SK-N-SH treated with all-trans-retinoic acid at 6 μM for 48 hours (cell line): ENCODE results near the gene TSPAN1.

Experiments used
- BACH2 ChIP-seq: fragments of 250-450 bp; sonication (Bioruptor Pico); IDR thresholded peaks from 2 replicates; pipeline ENCODE4 v1.9.0; 2021; ENCODE audit warnings: mild to moderate bottlenecking, borderline replicate concordance
- CSDC2 ChIP-seq: fragments of 250-450 bp; sonication (Bioruptor Pico); IDR thresholded peaks from 2 replicates; pipeline ENCODE4 v1.5.0; 2020; ENCODE audit warnings: mild to moderate bottlenecking, moderate library complexity
- GLIS3 ChIP-seq: fragments of 250-450 bp; sonication (Bioruptor Pico); IDR thresholded peaks from 2 replicates; pipeline ENCODE4 v1.5.0; 2020; ENCODE audit warnings: mild to moderate bottlenecking, moderate library complexity
- OSR1 ChIP-seq: fragments of 250-450 bp; sonication (Bioruptor Pico); IDR thresholded peaks from 2 replicates; pipeline ENCODE4 v1.8.0; 2022; ENCODE audit warnings: moderate library complexity, mild to moderate bottlenecking, inconsistent platforms
- PPARA ChIP-seq: fragments of 250-450 bp; sonication (Bioruptor Pico); IDR thresholded peaks from 2 replicates; pipeline ENCODE4 v1.5.0; 2020; ENCODE audit warnings: mild to moderate bottlenecking, borderline replicate concordance
- RARB ChIP-seq: fragments of 250-450 bp; sonication (Bioruptor Pico); IDR thresholded peaks from 2 replicates; pipeline ENCODE4 v1.8.0; 2021; ENCODE audit warnings: mild to moderate bottlenecking, moderate library complexity
- SNAI2 ChIP-seq: fragments of 250-450 bp; sonication (Bioruptor Pico); IDR thresholded peaks from 2 replicates; pipeline ENCODE4 v1.5.0; 2020; ENCODE audit warnings: mild to moderate bottlenecking, moderate library complexity
- ZFP30 ChIP-seq: fragments of 450-650 bp; formaldehyde crosslinking; IDR thresholded peaks from 2 replicates; pipeline ENCODE4 v1.5.0; 2022; ENCODE audit warnings: mild to moderate bottlenecking, moderate library complexity
- ZNF70 ChIP-seq: fragments of 450-650 bp; formaldehyde crosslinking; IDR thresholded peaks from 2 replicates; pipeline ENCODE4 v1.5.0; 2020; ENCODE audit warnings: mild to moderate bottlenecking, moderate library complexity
- ZNF8 ChIP-seq: fragments of 450-650 bp; formaldehyde crosslinking; IDR thresholded peaks from 2 replicates; pipeline ENCODE4 v1.5.0; 2020; ENCODE audit warnings: mild to moderate bottlenecking, moderate library complexity
- TF ChIP-seq, protein P1 (sequence below): fragments of 250-450 bp; sonication (Bioruptor Pico); IDR thresholded peaks from 2 replicates; pipeline ENCODE4 v1.8.0; 2020; ENCODE audit warnings: mild to moderate bottlenecking, moderate library complexity, borderline replicate concordance
- TF ChIP-seq, protein P2 (sequence below): fragments of 250-450 bp; sonication (Bioruptor Pico); IDR thresholded peaks from 2 replicates; pipeline ENCODE4 v1.5.0; 2020; ENCODE audit warnings: mild to moderate bottlenecking, moderate library complexity

DNA sequence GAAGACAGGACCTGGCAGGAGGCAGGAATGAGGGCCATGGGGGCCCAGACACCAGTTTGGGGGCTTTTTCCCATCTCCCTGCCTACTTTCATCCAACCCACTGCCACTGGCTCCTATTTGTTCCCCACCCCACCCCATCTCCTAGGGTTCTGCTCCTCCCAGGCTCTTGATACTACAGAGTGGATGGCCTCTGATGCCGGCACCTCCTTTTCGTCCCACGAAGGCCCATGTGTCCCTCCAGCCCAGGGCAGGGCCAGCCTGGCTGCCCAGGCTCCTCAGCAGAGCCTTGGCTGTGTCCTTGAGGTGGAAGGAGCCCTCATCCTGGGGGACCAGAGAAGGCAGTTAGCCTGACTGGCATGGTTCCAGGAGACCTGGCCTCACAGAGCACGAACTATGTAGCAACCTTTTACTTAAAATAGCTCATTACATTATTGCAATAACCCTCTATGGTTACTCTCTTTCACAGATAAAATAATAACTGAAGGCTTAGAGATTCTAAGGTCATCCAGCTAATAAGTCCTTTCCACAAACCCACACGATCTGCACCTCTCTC, 19.8 kb downstream of the TSPAN1 start:
- no peak for TF ChIP-seq GLIS3
- TF ChIP-seq, protein P1, sequence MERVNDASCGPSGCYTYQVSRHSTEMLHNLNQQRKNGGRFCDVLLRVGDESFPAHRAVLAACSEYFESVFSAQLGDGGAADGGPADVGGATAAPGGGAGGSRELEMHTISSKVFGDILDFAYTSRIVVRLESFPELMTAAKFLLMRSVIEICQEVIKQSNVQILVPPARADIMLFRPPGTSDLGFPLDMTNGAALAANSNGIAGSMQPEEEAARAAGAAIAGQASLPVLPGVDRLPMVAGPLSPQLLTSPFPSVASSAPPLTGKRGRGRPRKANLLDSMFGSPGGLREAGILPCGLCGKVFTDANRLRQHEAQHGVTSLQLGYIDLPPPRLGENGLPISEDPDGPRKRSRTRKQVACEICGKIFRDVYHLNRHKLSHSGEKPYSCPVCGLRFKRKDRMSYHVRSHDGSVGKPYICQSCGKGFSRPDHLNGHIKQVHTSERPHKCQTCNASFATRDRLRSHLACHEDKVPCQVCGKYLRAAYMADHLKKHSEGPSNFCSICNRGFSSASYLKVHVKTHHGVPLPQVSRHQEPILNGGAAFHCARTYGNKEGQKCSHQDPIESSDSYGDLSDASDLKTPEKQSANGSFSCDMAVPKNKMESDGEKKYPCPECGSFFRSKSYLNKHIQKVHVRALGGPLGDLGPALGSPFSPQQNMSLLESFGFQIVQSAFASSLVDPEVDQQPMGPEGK (CRISPR knock-in tag): no peak
- TF ChIP-seq, protein P2, sequence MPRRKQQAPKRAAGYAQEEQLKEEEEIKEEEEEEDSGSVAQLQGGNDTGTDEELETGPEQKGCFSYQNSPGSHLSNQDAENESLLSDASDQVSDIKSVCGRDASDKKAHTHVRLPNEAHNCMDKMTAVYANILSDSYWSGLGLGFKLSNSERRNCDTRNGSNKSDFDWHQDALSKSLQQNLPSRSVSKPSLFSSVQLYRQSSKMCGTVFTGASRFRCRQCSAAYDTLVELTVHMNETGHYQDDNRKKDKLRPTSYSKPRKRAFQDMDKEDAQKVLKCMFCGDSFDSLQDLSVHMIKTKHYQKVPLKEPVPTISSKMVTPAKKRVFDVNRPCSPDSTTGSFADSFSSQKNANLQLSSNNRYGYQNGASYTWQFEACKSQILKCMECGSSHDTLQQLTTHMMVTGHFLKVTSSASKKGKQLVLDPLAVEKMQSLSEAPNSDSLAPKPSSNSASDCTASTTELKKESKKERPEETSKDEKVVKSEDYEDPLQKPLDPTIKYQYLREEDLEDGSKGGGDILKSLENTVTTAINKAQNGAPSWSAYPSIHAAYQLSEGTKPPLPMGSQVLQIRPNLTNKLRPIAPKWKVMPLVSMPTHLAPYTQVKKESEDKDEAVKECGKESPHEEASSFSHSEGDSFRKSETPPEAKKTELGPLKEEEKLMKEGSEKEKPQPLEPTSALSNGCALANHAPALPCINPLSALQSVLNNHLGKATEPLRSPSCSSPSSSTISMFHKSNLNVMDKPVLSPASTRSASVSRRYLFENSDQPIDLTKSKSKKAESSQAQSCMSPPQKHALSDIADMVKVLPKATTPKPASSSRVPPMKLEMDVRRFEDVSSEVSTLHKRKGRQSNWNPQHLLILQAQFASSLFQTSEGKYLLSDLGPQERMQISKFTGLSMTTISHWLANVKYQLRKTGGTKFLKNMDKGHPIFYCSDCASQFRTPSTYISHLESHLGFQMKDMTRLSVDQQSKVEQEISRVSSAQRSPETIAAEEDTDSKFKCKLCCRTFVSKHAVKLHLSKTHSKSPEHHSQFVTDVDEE (CRISPR knock-in tag): no peak
- TF ChIP-seq PPARA (CRISPR knock-in tag): no peak
- TF ChIP-seq OSR1 (CRISPR knock-in tag): no peak
- TF ChIP-seq ZFP30 (CRISPR knock-in tag): no peak
- TF ChIP-seq CSDC2: no peak
- no peak for TF ChIP-seq ZNF8 (CRISPR knock-in tag)
- no peak for TF ChIP-seq BACH2 (CRISPR knock-in tag)
- TF ChIP-seq SNAI2 (CRISPR knock-in tag): no peak
- no peak for TF ChIP-seq ZNF70 (CRISPR knock-in tag)
- no peak for TF ChIP-seq RARB (CRISPR knock-in tag)
